HG03439 (cell line): ENCODE measurements around the gene DPP10.

Source experiments
- ATAC-seq: cut with Tn5 transposase; IDR thresholded peaks from one replicate; pipeline ENCODE4 v1.9.1; 2021; ENCODE audit warnings: mild to moderate bottlenecking, moderate library complexity; ENCODE audit not compliant: unreplicated experiment

DPP10 gene

GRCh38 chr2:115201386-115201785, 758.9 kb downstream of the DPP10 start:
- no peak for ATAC-seq

GRCh38 chr2:115208493-115209164, 766.2 kb downstream of the DPP10 start:
- ATAC-seq = no peak

DNA sequence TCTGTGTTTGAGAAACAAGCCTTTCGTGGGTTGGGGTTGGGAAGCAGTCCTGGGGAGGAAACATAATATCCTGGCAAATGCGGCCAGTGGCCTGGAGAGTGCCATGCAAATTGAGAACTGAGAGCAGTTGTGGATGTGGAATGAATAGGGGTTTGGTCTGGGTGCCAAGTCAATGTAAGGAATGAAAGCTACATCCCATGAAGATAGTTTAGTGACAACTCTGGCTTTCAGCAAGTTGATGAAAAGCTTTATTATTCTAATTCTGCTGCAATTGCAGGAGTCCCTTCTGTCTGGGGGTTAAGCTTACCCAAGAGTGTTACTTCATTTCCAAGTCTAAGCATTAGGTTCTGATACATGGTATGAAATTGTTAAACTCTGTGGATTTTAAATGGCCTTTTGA, 771.6 kb downstream of the DPP10 start:
- no peak for ATAC-seq

- no peak for ATAC-seq
Measured at GRCh38 chr2:115219296-115219695, 776.9 kb downstream of the DPP10 start.

- no peak for ATAC-seq
Measured at GRCh38 chr2:115234186-115234585, 791.7 kb downstream of the DPP10 start.

GRCh38 chr2:115234737-115235136, 792.3 kb downstream of the DPP10 start:
- ATAC-seq = no peak

- ATAC-seq = no peak
Measured at GRCh38 chr2:115248066-115248465, 805.6 kb downstream of the DPP10 start.

DNA sequence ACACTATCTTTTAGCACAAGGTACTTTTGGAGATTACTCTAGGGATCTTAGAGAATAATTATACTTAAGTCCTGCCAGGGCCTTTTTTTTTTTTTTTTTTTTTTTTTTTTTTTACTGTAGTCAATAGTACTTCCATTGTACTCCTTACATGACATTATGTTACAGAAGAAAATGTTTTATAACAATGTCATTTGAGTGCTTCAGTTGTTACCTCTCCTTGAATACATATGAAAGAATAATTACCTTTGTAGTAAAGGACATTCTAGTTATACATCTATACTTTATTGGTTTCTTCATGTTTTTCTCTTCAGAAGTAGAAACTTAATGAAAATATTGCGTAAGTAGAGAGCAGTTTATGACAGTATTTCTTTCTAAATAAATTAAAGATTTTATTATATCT, 834.9 kb downstream of the DPP10 start:
- ATAC-seq = no peak

DNA sequence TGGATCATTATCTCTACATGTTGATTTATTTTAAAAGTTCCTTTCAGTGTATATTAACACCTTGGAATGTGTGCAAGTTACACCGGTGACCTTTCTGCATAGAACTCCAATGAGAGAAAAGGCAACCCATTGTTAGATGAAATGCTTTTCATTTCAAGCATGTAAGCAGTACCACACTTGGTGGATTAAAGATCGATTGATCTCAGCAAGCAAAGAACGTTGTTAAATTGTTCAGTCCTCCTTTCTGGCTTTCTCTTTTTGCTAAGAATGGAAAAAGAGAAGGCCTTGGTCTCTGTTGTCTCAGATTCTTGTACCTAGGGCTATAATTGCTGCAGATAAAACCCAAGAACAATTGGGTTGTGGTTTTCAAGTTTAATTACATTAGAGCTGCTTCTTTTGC, 843.0 kb downstream of the DPP10 start:
- no peak for ATAC-seq

- no peak for ATAC-seq
Measured at GRCh38 chr2:115290478-115290877, 848.0 kb downstream of the DPP10 start.

DNA sequence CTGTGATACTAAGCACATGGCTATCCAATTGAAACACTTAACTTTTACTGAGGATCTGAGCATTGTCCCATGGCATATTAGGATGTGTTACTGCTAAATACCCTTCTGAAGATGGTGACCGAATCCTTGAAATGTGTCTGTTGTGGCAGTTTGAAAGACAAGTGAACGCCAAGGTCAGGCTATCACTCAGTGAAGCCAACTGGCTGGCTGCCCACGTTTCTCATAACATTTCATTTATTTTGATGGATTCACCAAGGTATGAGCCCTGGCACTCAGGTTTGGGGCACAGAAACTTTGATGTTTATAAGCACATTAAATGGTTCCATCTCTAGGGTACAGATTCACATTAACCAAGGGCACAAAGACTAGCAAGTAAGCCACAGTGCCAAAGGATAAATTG, 850.3 kb downstream of the DPP10 start:
- ATAC-seq = no peak

- no peak for ATAC-seq
Measured at GRCh38 chr2:115294999-115295398, 852.6 kb downstream of the DPP10 start.

DNA sequence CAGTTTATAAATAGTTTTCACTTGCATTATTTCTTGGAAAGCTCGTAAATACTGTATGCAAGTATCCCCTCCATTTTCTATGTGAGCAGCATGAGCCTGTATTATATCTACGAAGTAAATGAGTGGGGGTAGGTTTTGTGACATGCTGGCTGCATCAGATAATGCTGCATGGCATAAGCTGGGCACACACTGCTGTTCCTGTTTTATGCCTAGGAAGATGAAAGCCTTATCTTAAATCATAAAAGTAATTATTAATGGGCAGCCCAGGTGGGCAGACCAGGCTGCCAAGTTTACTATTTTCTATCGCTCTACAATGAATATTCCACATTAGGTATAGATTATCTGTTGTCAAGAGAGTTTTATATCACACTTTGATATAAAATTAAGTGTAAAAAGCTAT, 854.6 kb downstream of the DPP10 start:
- ATAC-seq = no peak

GRCh38 chr2:115299199-115299598, 856.8 kb downstream of the DPP10 start:
- no peak for ATAC-seq

DNA sequence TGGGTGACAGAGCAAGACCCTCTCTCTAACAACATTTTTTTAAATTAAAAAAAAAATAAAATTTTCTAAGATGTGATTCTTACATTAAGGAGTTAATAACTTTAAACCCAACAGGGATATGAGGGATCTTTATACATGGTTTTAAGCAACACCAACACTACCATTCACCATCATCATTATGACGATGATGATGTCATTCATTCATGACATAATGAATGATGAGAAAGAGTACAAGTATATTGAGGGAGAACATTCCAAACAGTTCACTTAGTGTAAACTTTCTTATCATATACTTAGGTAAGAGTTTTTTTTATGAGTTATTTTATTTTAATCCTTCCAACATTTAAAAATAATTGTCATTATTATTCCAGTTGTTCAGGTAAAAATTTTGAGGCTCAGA, 863.3 kb downstream of the DPP10 start:
- ATAC-seq = no peak

GRCh38 chr2:115314119-115314518, 871.7 kb downstream of the DPP10 start:
- no peak for ATAC-seq

- no peak for ATAC-seq
Measured at GRCh38 chr2:115327061-115327460, 884.6 kb downstream of the DPP10 start.

DNA sequence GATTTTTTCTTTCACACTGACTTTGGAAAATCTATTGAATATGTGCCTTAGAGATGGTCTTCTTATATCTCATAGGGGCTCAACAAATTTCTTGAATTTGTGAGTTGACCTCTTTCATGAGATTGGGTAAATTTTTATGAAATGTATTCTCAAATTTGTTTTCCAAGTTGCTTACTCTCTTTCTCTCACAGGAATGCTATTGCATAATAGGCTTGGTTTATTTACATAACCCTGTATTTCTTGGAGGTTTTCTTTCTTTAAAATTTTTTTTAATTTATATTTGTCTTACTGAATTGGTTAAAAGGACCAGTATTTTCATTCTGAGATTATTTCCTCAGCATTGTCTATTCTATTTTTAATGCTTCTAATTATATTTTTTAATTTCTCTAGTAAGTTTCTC, 917.1 kb downstream of the DPP10 start:
- no peak for ATAC-seq

- ATAC-seq = no peak
Measured at GRCh38 chr2:115364093-115364492, 921.7 kb downstream of the DPP10 start.

- no peak for ATAC-seq
Measured at GRCh38 chr2:115369400-115369799, 927.0 kb downstream of the DPP10 start.

- ATAC-seq = no peak
Measured at GRCh38 chr2:115374981-115375380, 932.5 kb downstream of the DPP10 start.

GRCh38 chr2:115384399-115384798, 942.0 kb downstream of the DPP10 start:
- ATAC-seq = no peak

GRCh38 chr2:115386465-115386864, 944.0 kb downstream of the DPP10 start:
- ATAC-seq = no peak
